GM23248 (cell line): Measurements from ENCODE around the gene MYLK2. TPM values are rescaled to one million over a fixed set of nuclear protein-coding genes. Genes with fewer than 3 reads are reported as not detected.

ENCODE experiments used
- DNase-seq: peaks from one replicate; pipeline ENCODE4 v3.0.0-alpha.2; 2015
- H2AFZ ChIP-seq: fragments of 200-600 bp; sonication (generic); 2 replicates; pipeline ENCODE4 v1.6.1; 2016; ENCODE audit warnings: antibody characterized with exemption
- H3F3A ChIP-seq: fragments of 200-600 bp; sonication (generic); 2 replicates; pipeline ENCODE4 v1.6.1; 2016; ENCODE audit warnings: mild to moderate bottlenecking, antibody characterized with exemption, mixed run types; ENCODE audit not compliant: insufficient read depth
- H3K27ac ChIP-seq: fragments of 200-600 bp; sonication (generic); 2 replicates; pipeline ENCODE4 v1.5.1; 2016; ENCODE audit warnings: mild to moderate bottlenecking
- H3K27me3 ChIP-seq: fragments of 200-600 bp; sonication (generic); replicated peaks from 2 replicates; pipeline ENCODE4 v1.6.1; 2016; ENCODE audit warnings: mild to moderate bottlenecking; ENCODE audit not compliant: insufficient read depth
- H3K36me3 ChIP-seq: fragments of 200-600 bp; sonication (generic); 2 replicates; pipeline ENCODE4 v1.6.1; 2016; ENCODE audit warnings: low read depth, mild to moderate bottlenecking
- H3K4me1 ChIP-seq: fragments of 200-600 bp; sonication (generic); 2 replicates; pipeline ENCODE4 v1.6.1; 2016; ENCODE audit warnings: mild to moderate bottlenecking; ENCODE audit not compliant: insufficient read depth
- H3K4me2 ChIP-seq: fragments of 200-600 bp; sonication (generic); one replicate; pipeline ENCODE4 v1.6.1; 2016; ENCODE audit warnings: mild to moderate bottlenecking; ENCODE audit not compliant: unreplicated experiment
- H3K4me3 ChIP-seq: fragments of 200-600 bp; sonication (generic); 2 replicates; pipeline ENCODE4 v1.5.1; 2016; ENCODE audit warnings: mild to moderate bottlenecking
- H3K79me2 ChIP-seq: fragments of 200-600 bp; sonication (generic); 2 replicates; pipeline ENCODE4 v1.6.1; 2016; ENCODE audit warnings: mild to moderate bottlenecking; ENCODE audit not compliant: insufficient read depth
- H3K9ac ChIP-seq: fragments of 200-600 bp; sonication (generic); 2 replicates; pipeline ENCODE4 v1.6.1; 2016; ENCODE audit warnings: mild to moderate bottlenecking
- H3K9me2 ChIP-seq: fragments of 200-600 bp; sonication (generic); 2 replicates; pipeline ENCODE4 v1.6.1; 2016; ENCODE audit warnings: mixed run types, mild to moderate bottlenecking, moderate library complexity; ENCODE audit not compliant: insufficient read depth
- H3K9me3 ChIP-seq: fragments of 200-600 bp; sonication (generic); one replicate; pipeline ENCODE4 v1.6.1; 2017; ENCODE audit warnings: low read depth
- H4K20me1 ChIP-seq: fragments of 200-600 bp; sonication (generic); 2 replicates; pipeline ENCODE4 v1.6.0; 2016; ENCODE audit not compliant: insufficient read depth
- EZH2 ChIP-seq: fragments of 200-600 bp; sonication (generic); IDR thresholded peaks from 2 replicates; pipeline ENCODE4 v1.6.1; 2018; ENCODE audit warnings: antibody characterized with exemption, mild to moderate bottlenecking; ENCODE audit not compliant: insufficient read depth, poor library complexity, severe bottlenecking
- EZH2phosphoT487 ChIP-seq: fragments of 200-600 bp; sonication (generic); IDR thresholded peaks from 2 replicates; pipeline ENCODE4 v1.6.1; 2018; ENCODE audit warnings: antibody characterized with exemption, moderate library complexity, mild to moderate bottlenecking, low read depth; ENCODE audit not compliant: insufficient read depth
- WGBS, 2 experiments: methylation state at CpG; one replicate each; pipeline ENCODE4 v1.1.6; 2015 to 2017; ENCODE audit warnings: low lambda C conversion rate in 2 of 2, low coverage in 1 of 2; ENCODE audit errors: missing lambda C conversion rate in 2 of 2; 5-methylcytosine and 5-hydroxymethylcytosine counted together
- in situ Hi-C: fragments of 300-500 bp; cut with MboI; formaldehyde crosslinking; loops from 2 replicates; pipeline ENCODE4 v1.15.0; 2020
- polyA plus RNA-seq: library from polyadenylated mRNA; unstranded; fragments of >200 nt; fragmentation: Nextera tagmentation; extraction: Ambion mirVana; gene quantifications from 2 replicates; pipeline ENCODE4 v1.2.1, GENCODE V29; 2016
- total RNA-seq: library from RNA; depleted of rRNA; stranded (reverse); fragments of >200 nt; shearing (Covaris generic); gene quantifications from 2 replicates; pipeline ENCODE4 v1.2.3, GENCODE V29; 2014

Gene MYLK2
- total and polyA plus RNA-seq, 2 experiments from 2014 or later = not detected

GRCh38 chr20:31815408-31816188, 3.6 kb upstream of the MYLK2 start:
- H3K4me3 ChIP-seq = no peak overlapping the region
- no peaks in the 10 kb centered on the region for H3K9me3 ChIP-seq
- peaks cover 9% of the 10 kb centered on the region for H3F3A ChIP-seq
- no peaks in the 10 kb centered on the region for H4K20me1 ChIP-seq
- no peak overlapping the region for H3K27ac ChIP-seq
- no peak overlapping the region for H3K4me2 ChIP-seq
- DNase-seq = peak; percentile 47
- H3K4me1 ChIP-seq = peaks cover 10% of the 10 kb centered on the region
- H3K9ac ChIP-seq = no peak overlapping the region
- H3K27me3 ChIP-seq = no peaks in the 10 kb centered on the region
- in situ Hi-C loops = no loop called here
- no peaks in the 10 kb centered on the region for H3K36me3 ChIP-seq
- H2AFZ ChIP-seq = no peak overlapping the region
- 32% methylated on average over 9 of the region's 9 CpGs for WGBS, 2 experiments
- H3K79me2 ChIP-seq = no peaks in the 10 kb centered on the region
- TF ChIP-seq EZH2 (no peak), EZH2phosphoT487 (no peak)
- H3K9me2 ChIP-seq = no peaks in the 10 kb centered on the region

GRCh38 chr20:31816221-31816620, 2.9 kb upstream of the MYLK2 start:
- no peak overlapping the region for H3K4me3 ChIP-seq
- TF ChIP-seq EZH2 (no peak), EZH2phosphoT487 (no peak)
- in situ Hi-C loops = no loop called here

GRCh38 chr20:31817461-31817860, 1.7 kb upstream of the MYLK2 start:
- Histone ChIP-seq H2AFZ (no peak overlapping the region), H3K4me2 (no peak overlapping the region), H3K9me3 (no peaks in the 10 kb centered on the region), H3K27ac (no peak overlapping the region), H3F3A (no peaks in the 10 kb centered on the region), H3K79me2 (no peaks in the 10 kb centered on the region), H3K4me3 (no peak overlapping the region), H3K27me3 (no peaks in the 10 kb centered on the region), H3K4me1 (peaks cover 2% of the 10 kb centered on the region; the same call in 1 of the 2 replicates), H3K9me2 (no peaks in the 10 kb centered on the region), H3K36me3 (no peaks in the 10 kb centered on the region), H4K20me1 (no peaks in the 10 kb centered on the region), H3K9ac (no peak overlapping the region)
- 78 to 80% methylated on average over 5 of the region's 5 CpGs for WGBS, 2 experiments
- no peak for DNase-seq
- in situ Hi-C loops = no loop called here
- TF ChIP-seq EZH2 (no peak), EZH2phosphoT487 (no peak)

More at GRCh38 chr20:31816221-31816620, 2.9 kb upstream of the MYLK2 start:
- Histone ChIP-seq H3K9me3 (no peaks in the 10 kb centered on the region), H3K4me1 (peaks cover 4% of the 10 kb centered on the region), H3K27ac (no peak overlapping the region), H3F3A (0 out of 2 replicates have a peak, but pooled peaks cover 3% of the 10 kb centered on the region), H3K27me3 (no peaks in the 10 kb centered on the region), H2AFZ (no peak overlapping the region), H3K36me3 (no peaks in the 10 kb centered on the region), H3K4me2 (no peak overlapping the region), H3K79me2 (no peaks in the 10 kb centered on the region), H4K20me1 (no peaks in the 10 kb centered on the region), H3K9ac (no peak overlapping the region), H3K9me2 (no peaks in the 10 kb centered on the region)
- WGBS, 2 experiments = 93 to 95% methylated on average over 5 of the region's 5 CpGs
- no peak for DNase-seq

GRCh38 chr20:31818376-31818908, 714 bp upstream of the MYLK2 start:
- Histone ChIP-seq H3K4me2 (no peak overlapping the region), H3K9me3 (no peaks in the 10 kb centered on the region), H3K4me1 (no peaks in the 10 kb centered on the region), H3K27me3 (no peaks in the 10 kb centered on the region), H2AFZ (no peak overlapping the region), H4K20me1 (no peaks in the 10 kb centered on the region), H3K4me3 (no peak overlapping the region), H3K9me2 (no peaks in the 10 kb centered on the region), H3K79me2 (no peaks in the 10 kb centered on the region), H3K27ac (no peak overlapping the region), H3F3A (no peaks in the 10 kb centered on the region), H3K9ac (no peak overlapping the region), H3K36me3 (no peaks in the 10 kb centered on the region)
- WGBS, 2 experiments = 82 to 87% methylated on average over 8 of the region's 8 CpGs
- no peak for TF ChIP-seq EZH2phosphoT487
- TF ChIP-seq EZH2 = no peak
- in situ Hi-C loops = no loop called here
- DNase-seq = no peak
